ENCODE measurements around the gene SS18L1.

SS18L1 gene

DNA sequence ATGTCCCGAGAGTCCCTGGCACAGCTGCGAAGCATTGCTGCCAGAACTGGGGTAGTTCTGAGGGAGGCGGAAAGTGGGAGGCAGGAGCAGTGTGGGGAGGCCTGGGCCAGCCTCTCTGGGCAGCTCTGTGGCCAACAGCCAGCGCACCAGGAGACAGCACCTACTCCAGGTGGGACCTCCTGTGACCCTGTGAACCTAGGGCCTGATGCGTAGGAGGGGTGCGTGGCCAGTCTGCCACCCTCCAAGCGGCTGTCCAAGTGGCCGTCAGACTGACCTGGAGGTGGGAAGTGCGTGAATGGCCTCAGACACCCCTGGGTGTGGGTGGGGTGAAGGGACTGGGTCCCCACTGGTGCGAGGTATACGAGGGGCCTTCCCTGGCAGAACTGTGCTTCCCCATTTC, 15.5 kb downstream of the SS18L1 start:
- H3K4me1 ChIP-seq (ENCODE audit: control extremely low read depth in 1 of 4, control insufficient read depth in 4 of 4, insufficient read depth in 4 of 4, low read length in 3 of 4): peaks cover 0 to 6% (median 2%) of the 10 kb centered on the region in 4 experiments
- CTCF ChIA-PET: no interaction called here
- H3K4me3 ChIP-seq (ENCODE audit: control insufficient read depth in 1 of 7, extremely low read depth in 1 of 7, insufficient read depth in 4 of 7, low read depth in 2 of 7, low read length in 6 of 7): no peak overlapping the region

GRCh38 chr20:62159839-62160238, 16.3 kb downstream of the SS18L1 start:
- no peak for DNase-seq
- ChIA-PET POLR2A (no interaction called here), CTCF (no interaction called here)
- Histone ChIP-seq H3K4me1 (ENCODE audit: control extremely low read depth in 1 of 4, control insufficient read depth in 4 of 4, insufficient read depth in 4 of 4, low read length in 3 of 4) (peaks cover 0 to 6% (median 2%) of the 10 kb centered on the region in 4 experiments), H3K9me3 (ENCODE audit: control extremely low read depth in 1 of 5, control insufficient read depth in 4 of 5, insufficient read depth in 2 of 5, low read depth in 1 of 5, low read length in 4 of 5) (no peaks in the 10 kb centered on the region), H3K36me3 (ENCODE audit: control insufficient read depth in 4 of 4, insufficient read depth in 4 of 4, low read length in 3 of 4) (peaks cover 2 to 64% (median 35%) of the 10 kb centered on the region in 4 experiments), H3K4me3 (ENCODE audit: control insufficient read depth in 1 of 7, extremely low read depth in 1 of 7, insufficient read depth in 4 of 7, low read depth in 2 of 7, low read length in 6 of 7) (no peak overlapping the region), H3K27me3 (replicated peaks in 2 of 5; ENCODE audit: control insufficient read depth in 4 of 5, insufficient read depth in 5 of 5, low read length in 4 of 5) (no peaks in the 10 kb centered on the region), H3K27ac (ENCODE audit: insufficient read depth in 1 of 2, low read depth in 1 of 2, low read length in 2 of 2, poor library complexity in 1 of 2, severe bottlenecking in 2 of 2) (no peak overlapping the region)
- WGBS (ENCODE audit: insufficient coverage): 97% methylated on average over 12 of the region's 14 CpGs

More for the DNA sequence above, 15.5 kb downstream of the SS18L1 start:
- no peaks in the 10 kb centered on the region for H3K9me3 ChIP-seq (ENCODE audit: control extremely low read depth in 1 of 5, control insufficient read depth in 4 of 5, insufficient read depth in 2 of 5, low read depth in 1 of 5, low read length in 4 of 5)
- POLR2A ChIA-PET: no interaction called here
- no peaks in the 10 kb centered on the region for H3K27me3 ChIP-seq (replicated peaks in 2 of 5; ENCODE audit: control insufficient read depth in 4 of 5, insufficient read depth in 5 of 5, low read length in 4 of 5)
- no peak overlapping the region for H3K27ac ChIP-seq (ENCODE audit: insufficient read depth in 1 of 2, low read depth in 1 of 2, low read length in 2 of 2, poor library complexity in 1 of 2, severe bottlenecking in 2 of 2)
- WGBS (ENCODE audit: insufficient coverage): over 99% methylated on average over 11 of the region's 11 CpGs
- peaks cover 2 to 63% (median 31%) of the 10 kb centered on the region in 4 experiments for H3K36me3 ChIP-seq (ENCODE audit: control insufficient read depth in 4 of 4, insufficient read depth in 4 of 4, low read length in 3 of 4)
- DNase-seq: no peak

- H3K36me3 ChIP-seq (ENCODE audit: control insufficient read depth in 4 of 4, insufficient read depth in 4 of 4, low read length in 3 of 4): peaks cover 3 to 69% (median 38%) of the 10 kb centered on the region in 4 experiments
- no peaks in the 10 kb centered on the region for H3K9me3 ChIP-seq (ENCODE audit: control extremely low read depth in 1 of 5, control insufficient read depth in 4 of 5, insufficient read depth in 2 of 5, low read depth in 1 of 5, low read length in 4 of 5)
- peaks cover 0 to 6% (median 2%) of the 10 kb centered on the region in 4 experiments for H3K4me1 ChIP-seq (ENCODE audit: control extremely low read depth in 1 of 4, control insufficient read depth in 4 of 4, insufficient read depth in 4 of 4, low read length in 3 of 4)
- DNase-seq: no peak
- ChIA-PET CTCF (no interaction called here), POLR2A (no interaction called here)
- no peak overlapping the region for H3K27ac ChIP-seq (ENCODE audit: insufficient read depth in 1 of 2, low read depth in 1 of 2, low read length in 2 of 2, poor library complexity in 1 of 2, severe bottlenecking in 2 of 2)
- no peaks in the 10 kb centered on the region for H3K27me3 ChIP-seq (replicated peaks in 2 of 5; ENCODE audit: control insufficient read depth in 4 of 5, insufficient read depth in 5 of 5, low read length in 4 of 5)
- no peak overlapping the region for H3K4me3 ChIP-seq (ENCODE audit: control insufficient read depth in 1 of 7, extremely low read depth in 1 of 7, insufficient read depth in 4 of 7, low read depth in 2 of 7, low read length in 6 of 7)
- 95% methylated on average over 6 of the region's 9 CpGs for WGBS (ENCODE audit: insufficient coverage)
These were observed 16.7 kb downstream of the SS18L1 start for GRCh38 chr20:62160253-62160652.

GRCh38 chr20:62160876-62161275, 17.3 kb downstream of the SS18L1 start:
- H3K36me3 ChIP-seq (ENCODE audit: control insufficient read depth in 4 of 4, insufficient read depth in 4 of 4, low read length in 3 of 4): peaks cover 4 to 69% (median 44%) of the 10 kb centered on the region in 4 experiments
- DNase-seq: no peak
- no peak overlapping the region for H3K27ac ChIP-seq (ENCODE audit: insufficient read depth in 1 of 2, low read depth in 1 of 2, low read length in 2 of 2, poor library complexity in 1 of 2, severe bottlenecking in 2 of 2)
- H3K27me3 ChIP-seq (replicated peaks in 2 of 5; ENCODE audit: control insufficient read depth in 4 of 5, insufficient read depth in 5 of 5, low read length in 4 of 5): no peaks in the 10 kb centered on the region
- peaks cover 0 to 6% (median 2%) of the 10 kb centered on the region in 4 experiments for H3K4me1 ChIP-seq (ENCODE audit: control extremely low read depth in 1 of 4, control insufficient read depth in 4 of 4, insufficient read depth in 4 of 4, low read length in 3 of 4)
- ChIA-PET CTCF (no interaction called here), POLR2A (no interaction called here)
- no peak overlapping the region for H3K4me3 ChIP-seq (ENCODE audit: control insufficient read depth in 1 of 7, extremely low read depth in 1 of 7, insufficient read depth in 4 of 7, low read depth in 2 of 7, low read length in 6 of 7)
- WGBS (ENCODE audit: insufficient coverage): 97% methylated on average over 14 of the region's 17 CpGs
- no peaks in the 10 kb centered on the region for H3K9me3 ChIP-seq (ENCODE audit: control extremely low read depth in 1 of 5, control insufficient read depth in 4 of 5, insufficient read depth in 2 of 5, low read depth in 1 of 5, low read length in 4 of 5)

DNA sequence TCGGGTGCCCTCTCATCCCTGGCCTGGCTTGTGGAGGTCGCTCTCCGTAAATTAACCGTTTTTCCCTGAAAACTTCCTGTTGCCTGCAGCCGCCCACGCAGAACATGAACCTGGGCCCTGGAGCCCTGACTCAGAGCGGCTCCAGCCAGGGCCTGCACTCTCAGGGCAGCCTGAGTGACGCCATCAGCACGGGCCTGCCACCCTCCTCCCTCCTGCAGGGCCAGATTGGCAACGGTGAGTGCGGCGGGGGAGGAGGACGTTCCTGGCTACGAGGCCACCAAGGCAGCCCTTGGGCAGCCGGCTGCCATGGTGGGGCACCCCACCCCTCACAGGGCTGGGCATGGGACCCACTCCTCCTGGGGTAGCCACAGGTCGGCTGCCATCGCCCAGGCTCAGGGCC, 17.8 kb downstream of the SS18L1 start:
- H3K4me1 ChIP-seq (ENCODE audit: control extremely low read depth in 1 of 4, control insufficient read depth in 4 of 4, insufficient read depth in 4 of 4, low read length in 3 of 4): peaks cover 0 to 6% (median 2%) of the 10 kb centered on the region in 4 experiments
- CTCF ChIA-PET: no interaction called here
- no peak overlapping the region for H3K27ac ChIP-seq (ENCODE audit: insufficient read depth in 1 of 2, low read depth in 1 of 2, low read length in 2 of 2, poor library complexity in 1 of 2, severe bottlenecking in 2 of 2)
- H3K9me3 ChIP-seq (ENCODE audit: control extremely low read depth in 1 of 5, control insufficient read depth in 4 of 5, insufficient read depth in 2 of 5, low read depth in 1 of 5, low read length in 4 of 5): no peaks in the 10 kb centered on the region
- peaks cover 4 to 74% (median 47%) of the 10 kb centered on the region in 4 experiments for H3K36me3 ChIP-seq (ENCODE audit: control insufficient read depth in 4 of 4, insufficient read depth in 4 of 4, low read length in 3 of 4)
- no peak for DNase-seq
- no peak overlapping the region for H3K4me3 ChIP-seq (ENCODE audit: control insufficient read depth in 1 of 7, extremely low read depth in 1 of 7, insufficient read depth in 4 of 7, low read depth in 2 of 7, low read length in 6 of 7)
- no peaks in the 10 kb centered on the region for H3K27me3 ChIP-seq (replicated peaks in 2 of 5; ENCODE audit: control insufficient read depth in 4 of 5, insufficient read depth in 5 of 5, low read length in 4 of 5)
- POLR2A ChIA-PET: interaction anchor here (0.6 kb wide), 1 partner anchor 147 kb away, joined by 3 read pairs; no protein-coding TSS in a partner anchor
- 95% methylated on average over 10 of the region's 17 CpGs for WGBS (ENCODE audit: insufficient coverage)

GRCh38 chr20:62162765-62163484, 19.4 kb downstream of the SS18L1 start:
- Histone ChIP-seq H3K36me3 (ENCODE audit: control insufficient read depth in 4 of 4, insufficient read depth in 4 of 4, low read length in 3 of 4) (peaks cover 4 to 80% (median 51%) of the 10 kb centered on the region in 4 experiments), H3K27me3 (replicated peaks in 2 of 5; ENCODE audit: control insufficient read depth in 4 of 5, insufficient read depth in 5 of 5, low read length in 4 of 5) (no peaks in the 10 kb centered on the region), H3K4me1 (ENCODE audit: control extremely low read depth in 1 of 4, control insufficient read depth in 4 of 4, insufficient read depth in 4 of 4, low read length in 3 of 4) (no peaks in the 10 kb centered on the region), H3K27ac (ENCODE audit: insufficient read depth in 1 of 2, low read depth in 1 of 2, low read length in 2 of 2, poor library complexity in 1 of 2, severe bottlenecking in 2 of 2) (no peak overlapping the region), H3K9me3 (ENCODE audit: control extremely low read depth in 1 of 5, control insufficient read depth in 4 of 5, insufficient read depth in 2 of 5, low read depth in 1 of 5, low read length in 4 of 5) (no peaks in the 10 kb centered on the region), H3K4me3 (ENCODE audit: control insufficient read depth in 1 of 7, extremely low read depth in 1 of 7, insufficient read depth in 4 of 7, low read depth in 2 of 7, low read length in 6 of 7) (no peak overlapping the region)
- no peak for DNase-seq
- ChIA-PET POLR2A (interaction anchor here (1.3 to 1.7 kb wide), 2 partner anchors 9 to 19 kb away, joined by 4 to 6 read pairs; partner anchors contain the start of genes PSMA7 and SS18L1), CTCF (interaction anchor here (0.6 to 1.4 kb wide), 2 partner anchors 25 to 32 kb away, joined by 3 read pairs; no protein-coding TSS in a partner anchor)
- WGBS (ENCODE audit: insufficient coverage): 96% methylated on average over 35 of the region's 38 CpGs

- no peak for DNase-seq
- CTCF ChIA-PET: interaction anchor here (1.4 kb wide), 1 partner anchor 32 kb away, joined by 3 read pairs; no protein-coding TSS in a partner anchor
- WGBS (ENCODE audit: insufficient coverage): 98% methylated on average over 25 of the region's 25 CpGs
- Histone ChIP-seq H3K9me3 (ENCODE audit: control extremely low read depth in 1 of 5, control insufficient read depth in 4 of 5, insufficient read depth in 2 of 5, low read depth in 1 of 5, low read length in 4 of 5) (no peaks in the 10 kb centered on the region), H3K4me1 (ENCODE audit: control extremely low read depth in 1 of 4, control insufficient read depth in 4 of 4, insufficient read depth in 4 of 4, low read length in 3 of 4) (no peaks in the 10 kb centered on the region), H3K27ac (ENCODE audit: insufficient read depth in 1 of 2, low read depth in 1 of 2, low read length in 2 of 2, poor library complexity in 1 of 2, severe bottlenecking in 2 of 2) (no peak overlapping the region), H3K4me3 (ENCODE audit: control insufficient read depth in 1 of 7, extremely low read depth in 1 of 7, insufficient read depth in 4 of 7, low read depth in 2 of 7, low read length in 6 of 7) (no peak overlapping the region), H3K27me3 (replicated peaks in 2 of 5; ENCODE audit: control insufficient read depth in 4 of 5, insufficient read depth in 5 of 5, low read length in 4 of 5) (no peaks in the 10 kb centered on the region), H3K36me3 (ENCODE audit: control insufficient read depth in 4 of 4, insufficient read depth in 4 of 4, low read length in 3 of 4) (peaks cover 6 to 82% (median 53%) of the 10 kb centered on the region in 4 experiments)
- POLR2A ChIA-PET: interaction anchor here (1.3 to 1.7 kb wide), 2 partner anchors 8 to 20 kb away, joined by 4 to 6 read pairs; partner anchors contain the start of genes PSMA7 and SS18L1
These were observed 19.9 kb downstream of the SS18L1 start for GRCh38 chr20:62163485-62163865.
